SK-N-SH (cell line): Measurements from ENCODE around the gene CNEP1R1.

ENCODE experiments used
- FOXM1 ChIP-seq: IDR thresholded peaks from 2 replicates; pipeline ENCODE4 v1.4.0; 2012; ENCODE audit warnings: low read depth, mild to moderate bottlenecking
- GABPA ChIP-seq: IDR thresholded peaks from 2 replicates; pipeline ENCODE4 v1.4.0; 2012; ENCODE audit warnings: low read depth, mild to moderate bottlenecking
- JUND ChIP-seq: IDR thresholded peaks from 2 replicates; pipeline ENCODE4 v1.4.0; 2012
- POLR2AphosphoS5 ChIP-seq: IDR thresholded peaks from 2 replicates; pipeline ENCODE4 v1.6.1; 2012; ENCODE audit warnings: low read depth, low read length
- TF ChIP-seq, protein P1 (sequence below): fragments of 200-600 bp; sonication (generic); IDR thresholded peaks from 2 replicates; pipeline ENCODE4 v1.6.1; 2017; ENCODE audit warnings: antibody characterized with exemption, mild to moderate bottlenecking, moderate library complexity
- TF ChIP-seq, protein P2 (sequence below): IDR thresholded peaks from 2 replicates; pipeline ENCODE4 v1.6.1; 2012; ENCODE audit warnings: mild to moderate bottlenecking, low read depth, low read length, moderate library complexity
- TF ChIP-seq, protein P3 (sequence below): fragments of 150-350 bp; IDR thresholded peaks from 2 replicates; pipeline ENCODE4 v1.6.1; 2016; ENCODE audit warnings: mild to moderate bottlenecking, low read depth, low read length
- TF ChIP-seq, protein P4 (sequence below): fragments of 150-350 bp; IDR thresholded peaks from 2 replicates; pipeline ENCODE4 v1.6.1; 2017; ENCODE audit warnings: antibody characterized with exemption, low read length, low read depth, borderline replicate concordance

DNA sequence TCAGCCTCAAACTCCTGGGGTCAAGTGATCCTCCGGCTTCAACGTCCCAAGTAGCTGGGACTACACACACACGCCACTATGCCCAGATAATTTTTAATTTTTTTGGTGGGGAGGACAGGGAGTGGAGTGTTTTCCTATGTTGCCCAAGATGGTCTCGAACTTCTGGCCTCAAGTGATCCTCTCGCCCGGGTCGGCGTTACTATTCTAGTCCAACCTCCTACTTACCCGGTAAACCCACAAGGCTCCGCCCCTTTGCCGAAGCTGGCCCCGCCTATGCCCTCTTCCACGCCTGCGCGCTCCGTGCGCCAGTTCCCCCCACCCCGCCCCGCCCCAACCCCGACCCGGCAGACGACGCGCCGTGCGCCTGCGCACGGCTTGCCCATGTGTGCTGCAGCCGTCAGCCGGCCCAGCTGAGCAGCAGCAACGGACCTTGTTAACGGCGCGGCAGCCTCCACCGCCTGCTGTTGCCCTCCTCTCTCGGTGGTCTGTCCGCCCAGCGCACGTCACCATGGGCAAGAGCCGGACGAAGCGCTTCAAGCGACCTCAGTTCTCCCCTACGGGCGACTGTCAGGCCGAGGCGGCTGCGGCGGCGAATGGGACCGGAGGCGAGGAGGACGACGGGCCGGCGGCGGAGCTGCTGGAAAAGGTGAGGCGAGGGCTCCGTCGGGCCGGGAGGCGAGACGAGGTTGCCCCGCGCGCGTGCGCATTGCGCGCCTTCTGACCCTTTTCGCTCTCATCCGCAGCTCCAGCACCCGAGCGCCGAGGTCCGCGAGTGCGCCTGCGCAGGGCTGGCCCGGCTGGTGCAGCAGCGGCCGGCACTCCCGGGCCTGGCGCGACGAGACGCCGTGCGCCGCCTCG, 40.8 kb downstream of the CNEP1R1 start, which contains the start of gene HEATR3:
- TF ChIP-seq, protein P1, sequence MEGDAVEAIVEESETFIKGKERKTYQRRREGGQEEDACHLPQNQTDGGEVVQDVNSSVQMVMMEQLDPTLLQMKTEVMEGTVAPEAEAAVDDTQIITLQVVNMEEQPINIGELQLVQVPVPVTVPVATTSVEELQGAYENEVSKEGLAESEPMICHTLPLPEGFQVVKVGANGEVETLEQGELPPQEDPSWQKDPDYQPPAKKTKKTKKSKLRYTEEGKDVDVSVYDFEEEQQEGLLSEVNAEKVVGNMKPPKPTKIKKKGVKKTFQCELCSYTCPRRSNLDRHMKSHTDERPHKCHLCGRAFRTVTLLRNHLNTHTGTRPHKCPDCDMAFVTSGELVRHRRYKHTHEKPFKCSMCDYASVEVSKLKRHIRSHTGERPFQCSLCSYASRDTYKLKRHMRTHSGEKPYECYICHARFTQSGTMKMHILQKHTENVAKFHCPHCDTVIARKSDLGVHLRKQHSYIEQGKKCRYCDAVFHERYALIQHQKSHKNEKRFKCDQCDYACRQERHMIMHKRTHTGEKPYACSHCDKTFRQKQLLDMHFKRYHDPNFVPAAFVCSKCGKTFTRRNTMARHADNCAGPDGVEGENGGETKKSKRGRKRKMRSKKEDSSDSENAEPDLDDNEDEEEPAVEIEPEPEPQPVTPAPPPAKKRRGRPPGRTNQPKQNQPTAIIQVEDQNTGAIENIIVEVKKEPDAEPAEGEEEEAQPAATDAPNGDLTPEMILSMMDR, result no peak
- TF ChIP-seq JUND (no peak), FOXM1 (no peak), GABPA (no peak), POLR2AphosphoS5 (peak; percentile 63)
- TF ChIP-seq, protein P2, sequence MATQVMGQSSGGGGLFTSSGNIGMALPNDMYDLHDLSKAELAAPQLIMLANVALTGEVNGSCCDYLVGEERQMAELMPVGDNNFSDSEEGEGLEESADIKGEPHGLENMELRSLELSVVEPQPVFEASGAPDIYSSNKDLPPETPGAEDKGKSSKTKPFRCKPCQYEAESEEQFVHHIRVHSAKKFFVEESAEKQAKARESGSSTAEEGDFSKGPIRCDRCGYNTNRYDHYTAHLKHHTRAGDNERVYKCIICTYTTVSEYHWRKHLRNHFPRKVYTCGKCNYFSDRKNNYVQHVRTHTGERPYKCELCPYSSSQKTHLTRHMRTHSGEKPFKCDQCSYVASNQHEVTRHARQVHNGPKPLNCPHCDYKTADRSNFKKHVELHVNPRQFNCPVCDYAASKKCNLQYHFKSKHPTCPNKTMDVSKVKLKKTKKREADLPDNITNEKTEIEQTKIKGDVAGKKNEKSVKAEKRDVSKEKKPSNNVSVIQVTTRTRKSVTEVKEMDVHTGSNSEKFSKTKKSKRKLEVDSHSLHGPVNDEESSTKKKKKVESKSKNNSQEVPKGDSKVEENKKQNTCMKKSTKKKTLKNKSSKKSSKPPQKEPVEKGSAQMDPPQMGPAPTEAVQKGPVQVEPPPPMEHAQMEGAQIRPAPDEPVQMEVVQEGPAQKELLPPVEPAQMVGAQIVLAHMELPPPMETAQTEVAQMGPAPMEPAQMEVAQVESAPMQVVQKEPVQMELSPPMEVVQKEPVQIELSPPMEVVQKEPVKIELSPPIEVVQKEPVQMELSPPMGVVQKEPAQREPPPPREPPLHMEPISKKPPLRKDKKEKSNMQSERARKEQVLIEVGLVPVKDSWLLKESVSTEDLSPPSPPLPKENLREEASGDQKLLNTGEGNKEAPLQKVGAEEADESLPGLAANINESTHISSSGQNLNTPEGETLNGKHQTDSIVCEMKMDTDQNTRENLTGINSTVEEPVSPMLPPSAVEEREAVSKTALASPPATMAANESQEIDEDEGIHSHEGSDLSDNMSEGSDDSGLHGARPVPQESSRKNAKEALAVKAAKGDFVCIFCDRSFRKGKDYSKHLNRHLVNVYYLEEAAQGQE, result no peak
- TF ChIP-seq, protein P3, sequence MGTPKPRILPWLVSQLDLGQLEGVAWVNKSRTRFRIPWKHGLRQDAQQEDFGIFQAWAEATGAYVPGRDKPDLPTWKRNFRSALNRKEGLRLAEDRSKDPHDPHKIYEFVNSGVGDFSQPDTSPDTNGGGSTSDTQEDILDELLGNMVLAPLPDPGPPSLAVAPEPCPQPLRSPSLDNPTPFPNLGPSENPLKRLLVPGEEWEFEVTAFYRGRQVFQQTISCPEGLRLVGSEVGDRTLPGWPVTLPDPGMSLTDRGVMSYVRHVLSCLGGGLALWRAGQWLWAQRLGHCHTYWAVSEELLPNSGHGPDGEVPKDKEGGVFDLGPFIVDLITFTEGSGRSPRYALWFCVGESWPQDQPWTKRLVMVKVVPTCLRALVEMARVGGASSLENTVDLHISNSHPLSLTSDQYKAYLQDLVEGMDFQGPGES, result no peak
- TF ChIP-seq, protein P4, sequence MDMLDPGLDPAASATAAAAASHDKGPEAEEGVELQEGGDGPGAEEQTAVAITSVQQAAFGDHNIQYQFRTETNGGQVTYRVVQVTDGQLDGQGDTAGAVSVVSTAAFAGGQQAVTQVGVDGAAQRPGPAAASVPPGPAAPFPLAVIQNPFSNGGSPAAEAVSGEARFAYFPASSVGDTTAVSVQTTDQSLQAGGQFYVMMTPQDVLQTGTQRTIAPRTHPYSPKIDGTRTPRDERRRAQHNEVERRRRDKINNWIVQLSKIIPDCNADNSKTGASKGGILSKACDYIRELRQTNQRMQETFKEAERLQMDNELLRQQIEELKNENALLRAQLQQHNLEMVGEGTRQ, result no peak
